HEK293T (cell line): ENCODE results near the gene CBARP.

Experiments
- BHLHE40 ChIP-seq: fragments of 450-650 bp; IDR thresholded peaks from 2 replicates; pipeline ENCODE4 v1.6.1; 2016; ENCODE audit warnings: mild to moderate bottlenecking, moderate library complexity, borderline replicate concordance
- CTBP1 ChIP-seq: fragments of 450-650 bp; IDR thresholded peaks from 2 replicates; pipeline ENCODE4 v1.6.1; 2016; ENCODE audit warnings: borderline replicate concordance
- SUZ12 ChIP-seq: fragments of 450-650 bp; IDR thresholded peaks from 2 replicates; pipeline ENCODE4 v1.6.1; 2016; ENCODE audit warnings: mild to moderate bottlenecking

DNA sequence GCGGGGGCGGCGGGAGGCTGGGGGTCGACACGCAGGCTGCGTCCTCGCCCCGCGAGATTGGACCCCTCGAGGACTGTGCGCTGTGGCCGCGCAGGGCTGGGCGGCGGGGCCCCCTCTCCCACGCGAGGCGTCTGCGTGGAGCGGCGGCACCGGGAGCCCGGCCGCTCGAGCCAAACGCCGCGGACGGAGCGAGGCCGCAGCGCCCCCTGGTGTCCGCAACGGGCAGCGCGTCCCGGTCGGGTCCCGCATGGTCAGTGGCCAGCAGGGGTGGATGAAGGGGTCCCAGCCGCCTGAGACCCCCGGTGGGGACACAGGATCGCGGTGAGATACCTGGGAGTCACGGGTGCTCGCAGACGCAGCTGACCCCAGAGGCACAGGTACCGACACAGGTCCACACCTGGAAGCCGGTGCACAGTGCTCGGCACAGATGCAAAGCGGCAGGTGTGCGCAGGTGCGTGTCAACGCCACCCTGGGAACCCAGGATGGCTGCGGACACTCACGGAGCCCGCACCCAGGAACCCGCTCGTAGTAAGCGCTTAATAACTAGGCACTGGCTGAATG is 29.2 kb upstream of the CBARP start:
- no peak for TF ChIP-seq SUZ12
- no peak for TF ChIP-seq CTBP1
- TF ChIP-seq BHLHE40, result no peak
